HG02938 (cell line): ENCODE results near the gene AICDA.
"Not testable (repeated sequence)": the region's sequence is repeated elsewhere in the genome, so short reads cannot be mapped to it uniquely, and the experiment has no call there.

Source experiments
- ATAC-seq: cut with Tn5 transposase; IDR thresholded peaks from one replicate; pipeline ENCODE4 v1.9.1; 2021; ENCODE audit warnings: mild to moderate bottlenecking, moderate library complexity; ENCODE audit not compliant: unreplicated experiment

The AICDA gene

DNA sequence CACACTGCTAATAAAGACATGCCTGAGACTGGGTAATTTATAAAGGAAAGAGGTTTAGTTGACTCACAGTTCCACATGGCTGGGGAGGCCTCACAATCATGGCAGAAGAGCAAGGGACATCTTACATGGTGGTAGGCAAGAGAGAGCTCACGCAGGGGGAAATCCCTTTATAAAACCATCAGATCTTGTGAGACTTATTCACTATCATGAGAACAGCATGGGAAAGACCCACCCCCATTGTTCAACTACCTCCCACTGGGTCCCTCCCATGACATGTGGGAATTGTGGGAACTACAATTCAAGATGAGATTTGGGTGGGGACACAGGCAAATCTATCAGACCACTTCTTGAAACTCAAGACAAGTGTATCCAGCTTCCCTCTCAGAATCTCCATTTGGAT is 1.2 kb upstream of the AICDA start:
- ATAC-seq, result not testable (repeated sequence)

DNA sequence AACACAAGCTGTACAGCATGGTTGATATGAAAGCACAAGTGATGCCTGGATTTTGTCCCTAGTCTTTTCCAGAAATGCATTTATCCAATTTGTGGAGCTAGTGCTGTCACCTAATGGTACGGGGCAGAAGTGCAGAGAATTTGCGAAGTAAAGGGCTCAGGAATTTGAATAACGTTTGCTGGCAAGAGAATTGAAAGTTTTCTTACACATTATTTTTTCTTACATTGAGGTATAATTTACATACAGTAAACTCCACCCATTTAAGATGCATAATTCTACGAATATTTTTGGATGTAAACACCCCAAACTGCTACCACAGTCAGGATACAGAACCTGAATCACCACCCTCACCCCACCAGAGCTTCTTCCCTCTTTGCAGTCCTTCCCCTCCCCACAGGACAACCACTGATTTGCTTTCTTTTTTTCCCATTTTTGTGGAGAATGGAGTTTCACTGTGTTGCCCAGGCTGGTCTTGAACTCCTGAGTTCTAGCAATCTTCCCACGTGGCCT is 3.5 kb downstream of the AICDA start:
- ATAC-seq, result no peak

DNA sequence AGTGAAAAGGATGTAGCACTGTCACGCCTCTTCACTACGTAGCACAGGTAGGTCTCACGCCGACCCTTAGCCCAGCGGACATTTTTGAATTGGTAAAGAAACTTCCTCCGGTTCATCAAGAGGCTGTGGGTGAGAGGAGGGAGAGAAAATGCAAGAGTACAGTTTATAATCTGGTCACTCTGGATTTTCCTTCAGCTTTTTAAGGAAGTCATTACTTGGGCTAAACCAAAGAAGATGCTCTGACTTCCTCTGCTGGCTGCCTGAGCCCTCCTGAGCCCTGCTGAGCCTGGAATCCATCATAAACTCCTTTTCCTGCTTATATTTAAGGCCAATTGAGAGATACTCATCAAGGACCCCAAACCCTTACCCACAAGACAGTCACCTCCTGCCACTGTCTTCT is 5.8 kb downstream of the AICDA start:
- no peak for ATAC-seq

DNA sequence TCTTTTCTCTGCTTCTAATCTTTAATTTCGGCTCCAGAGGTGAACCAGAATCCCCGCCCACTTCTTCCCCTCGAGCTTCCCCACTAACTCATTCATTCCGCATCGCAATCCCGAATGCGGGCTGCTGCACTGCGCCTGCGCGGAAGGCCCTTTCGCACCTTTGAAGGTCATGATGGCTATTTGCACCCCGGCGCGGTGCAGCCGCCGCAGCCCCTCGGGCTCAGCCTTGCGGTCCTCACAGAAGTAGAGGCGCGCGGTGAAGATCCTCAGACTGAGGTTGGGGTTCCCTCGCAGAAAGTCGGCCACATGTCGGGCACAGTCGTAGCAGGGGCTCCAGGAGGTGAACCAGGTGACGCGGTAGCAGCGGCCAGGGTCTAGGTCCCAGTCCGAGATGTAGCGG is 7.6 kb downstream of the AICDA start:
- no peak for ATAC-seq

DNA sequence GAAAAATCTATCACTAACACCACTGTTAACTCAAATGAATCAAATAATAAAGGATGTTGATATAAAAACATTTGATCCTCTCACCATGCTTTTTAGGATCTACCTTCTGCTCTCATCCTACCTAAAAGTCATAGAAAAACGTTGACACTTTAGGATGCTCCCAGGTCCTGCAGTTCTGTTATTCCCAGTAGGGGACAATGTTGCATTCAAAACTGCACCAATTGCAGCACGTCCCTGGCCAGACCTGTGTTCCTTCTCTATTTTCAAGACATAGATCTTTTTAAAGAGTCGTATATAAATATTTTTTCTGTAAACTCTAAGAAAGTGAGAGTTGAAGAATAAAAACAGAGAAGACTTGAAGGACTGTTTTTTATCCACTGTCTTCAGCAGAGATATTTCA is 8.8 kb downstream of the AICDA start:
- no peak for ATAC-seq

DNA sequence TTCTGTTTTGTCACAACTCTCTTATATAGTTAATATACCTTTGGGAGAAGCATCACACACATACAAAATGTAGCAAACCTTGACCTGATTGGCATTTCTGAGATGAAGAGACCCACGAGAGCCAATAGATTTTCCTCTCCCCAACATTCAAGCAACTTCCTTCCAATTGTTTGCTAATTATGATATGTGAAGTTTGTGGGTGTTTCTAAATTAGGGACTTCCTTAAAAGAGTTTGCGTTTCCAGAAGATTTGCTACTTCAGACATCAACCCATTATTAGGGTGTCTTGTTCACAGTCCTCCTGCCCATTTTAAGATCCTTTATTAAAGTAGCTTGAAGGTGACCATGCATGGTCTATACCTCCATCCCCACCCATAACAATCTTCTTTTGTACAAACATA is 9.4 kb downstream of the AICDA start:
- no peak for ATAC-seq

DNA sequence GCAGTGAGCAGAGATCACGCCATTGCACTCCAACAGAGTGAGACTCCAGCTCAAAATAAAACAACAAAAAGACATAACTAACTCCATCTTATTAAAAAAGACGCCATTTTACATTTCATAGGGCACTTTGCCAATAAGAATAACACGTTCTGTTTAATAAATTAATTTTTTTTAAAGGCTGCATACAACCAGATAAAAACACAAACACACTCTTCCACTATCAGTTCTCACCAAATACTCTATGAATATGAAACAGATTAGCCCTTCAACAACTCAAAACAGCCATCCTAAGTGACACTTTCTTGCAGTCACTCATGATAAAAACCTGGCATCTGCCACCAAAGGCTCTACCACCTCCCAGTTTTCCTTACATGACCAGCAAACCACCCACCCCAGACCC is 16.1 kb downstream of the AICDA start:
- ATAC-seq, result no peak

DNA sequence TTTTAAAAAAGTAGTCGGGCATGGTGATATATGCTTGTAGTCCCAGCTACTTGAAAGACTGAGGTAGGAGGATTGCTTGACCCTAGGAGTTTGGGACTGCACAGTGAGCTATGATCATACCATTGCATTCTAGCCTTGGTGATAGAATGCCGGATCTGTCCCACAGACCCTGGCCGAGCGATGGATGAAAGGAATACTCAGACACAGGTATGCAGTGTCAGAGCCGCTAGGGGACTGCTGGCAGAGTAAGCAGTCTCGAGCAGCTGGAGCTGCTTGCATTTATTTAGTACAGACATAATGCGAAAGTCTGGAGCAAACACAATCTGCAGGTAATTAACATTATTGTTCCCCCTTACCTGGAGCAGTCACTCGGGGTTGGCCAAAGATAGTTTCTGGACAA is 18.6 kb downstream of the AICDA start:
- no peak for ATAC-seq

DNA sequence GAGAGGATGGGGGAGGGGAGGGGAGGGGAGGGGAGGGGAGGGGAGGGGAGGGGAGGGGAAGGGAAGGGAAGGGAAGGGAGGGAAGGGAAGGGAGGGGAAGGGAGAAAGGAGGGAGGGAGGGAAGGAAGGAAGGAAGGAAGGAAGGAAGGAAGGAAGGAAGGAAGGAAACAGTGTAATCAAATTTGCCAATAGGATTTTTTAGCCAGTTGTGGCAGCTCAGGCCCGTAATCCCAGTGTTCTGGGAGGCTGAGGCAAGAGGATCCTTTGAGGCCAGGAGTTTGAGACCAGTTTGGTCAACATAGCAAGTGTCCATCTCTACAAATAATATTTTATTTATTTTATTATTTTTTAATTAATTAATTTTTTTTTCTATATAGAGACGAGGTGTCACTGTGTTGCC is 19.4 kb downstream of the AICDA start:
- ATAC-seq, result no peak

DNA sequence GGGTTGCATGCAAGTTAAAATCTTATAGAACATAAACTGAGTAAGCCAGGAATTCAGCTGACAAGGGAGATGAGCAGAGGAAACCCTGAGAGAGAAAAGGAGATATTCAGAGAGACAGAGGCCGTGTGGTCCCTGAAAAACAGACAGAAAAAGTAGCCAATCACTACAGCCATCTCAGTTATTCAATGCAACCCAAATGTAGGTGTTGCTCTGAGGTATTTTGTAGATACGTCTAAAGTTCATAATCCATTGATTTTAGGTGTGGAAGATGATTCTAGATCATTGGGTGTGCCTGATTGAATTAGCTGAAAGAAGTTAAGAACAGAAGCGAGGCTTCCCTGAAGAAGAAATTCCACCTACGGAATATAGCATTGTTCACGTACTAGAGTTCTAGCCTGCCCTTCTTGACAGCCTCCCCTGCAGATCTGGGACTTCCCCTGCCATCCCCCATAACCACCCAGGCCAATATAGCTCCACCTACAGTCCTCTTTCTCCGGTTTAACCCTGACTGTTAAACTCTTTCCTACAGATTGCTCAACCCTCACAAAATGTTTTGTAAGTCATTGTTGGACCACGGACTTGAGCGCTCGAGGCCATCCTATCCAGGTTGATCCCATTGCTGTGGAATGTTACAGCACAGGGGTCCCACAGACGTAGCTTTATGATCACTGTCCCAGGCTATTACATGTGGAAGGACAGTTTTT is 21.7 kb downstream of the AICDA start:
- no peak for ATAC-seq

DNA sequence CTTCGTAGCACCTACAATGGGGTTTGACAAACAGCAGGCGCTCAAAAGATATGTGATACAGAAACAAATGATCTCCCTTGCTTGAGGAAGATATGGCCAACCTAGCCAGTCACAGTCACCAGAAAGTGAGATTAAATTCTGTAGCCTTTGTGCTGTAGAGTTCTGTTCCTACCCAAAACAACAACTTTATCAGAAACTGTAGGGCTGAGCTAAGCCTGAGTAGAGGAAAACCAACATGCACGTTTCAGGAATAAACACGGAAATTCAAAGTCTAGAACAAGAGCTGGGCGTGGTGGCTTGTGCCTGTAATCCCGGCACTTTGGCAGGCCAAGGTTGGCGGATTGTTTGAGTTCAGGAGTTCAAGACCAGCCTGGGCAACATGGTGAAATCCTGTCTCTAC is 23.0 kb downstream of the AICDA start:
- no peak for ATAC-seq

DNA sequence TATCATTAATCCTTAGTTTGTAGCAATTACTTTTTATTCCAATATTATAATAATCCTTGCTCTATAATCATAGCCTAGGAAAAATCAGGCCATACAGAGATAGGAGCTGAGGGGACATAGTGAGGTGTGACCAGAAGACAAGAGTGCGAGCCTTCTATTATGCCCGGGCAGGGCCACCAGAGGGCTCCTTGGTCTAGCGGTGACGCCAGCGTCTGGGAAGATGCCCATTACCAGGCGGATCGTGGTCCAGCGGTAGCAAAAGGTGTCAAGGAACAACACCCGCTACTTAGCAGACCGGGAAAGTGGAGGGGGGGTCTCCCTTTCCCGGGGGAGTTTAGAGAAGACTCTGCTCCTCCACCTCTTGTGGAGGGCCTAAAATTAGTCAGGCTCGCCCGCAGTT is 28.2 kb downstream of the AICDA start:
- not testable (repeated sequence) for ATAC-seq

DNA sequence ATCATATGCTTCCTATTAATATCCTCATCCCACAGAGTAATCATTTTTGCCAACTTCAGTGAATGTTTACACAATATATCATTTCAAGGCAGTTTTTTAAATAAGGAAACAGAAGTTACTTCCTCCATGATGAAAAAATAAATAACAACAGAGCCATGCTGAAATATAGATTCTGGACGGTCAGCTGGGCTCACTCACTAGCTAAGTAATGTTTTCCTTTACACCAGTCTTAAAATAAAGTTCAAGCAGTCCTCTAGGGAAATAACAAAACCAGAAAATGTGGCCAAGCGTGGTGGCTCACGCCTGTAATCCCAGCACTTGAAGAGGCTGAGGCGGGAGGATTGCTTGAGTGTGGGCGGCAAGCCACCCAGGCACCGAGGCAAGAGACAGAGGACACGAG is 28.7 kb downstream of the AICDA start:
- no peak for ATAC-seq

DNA sequence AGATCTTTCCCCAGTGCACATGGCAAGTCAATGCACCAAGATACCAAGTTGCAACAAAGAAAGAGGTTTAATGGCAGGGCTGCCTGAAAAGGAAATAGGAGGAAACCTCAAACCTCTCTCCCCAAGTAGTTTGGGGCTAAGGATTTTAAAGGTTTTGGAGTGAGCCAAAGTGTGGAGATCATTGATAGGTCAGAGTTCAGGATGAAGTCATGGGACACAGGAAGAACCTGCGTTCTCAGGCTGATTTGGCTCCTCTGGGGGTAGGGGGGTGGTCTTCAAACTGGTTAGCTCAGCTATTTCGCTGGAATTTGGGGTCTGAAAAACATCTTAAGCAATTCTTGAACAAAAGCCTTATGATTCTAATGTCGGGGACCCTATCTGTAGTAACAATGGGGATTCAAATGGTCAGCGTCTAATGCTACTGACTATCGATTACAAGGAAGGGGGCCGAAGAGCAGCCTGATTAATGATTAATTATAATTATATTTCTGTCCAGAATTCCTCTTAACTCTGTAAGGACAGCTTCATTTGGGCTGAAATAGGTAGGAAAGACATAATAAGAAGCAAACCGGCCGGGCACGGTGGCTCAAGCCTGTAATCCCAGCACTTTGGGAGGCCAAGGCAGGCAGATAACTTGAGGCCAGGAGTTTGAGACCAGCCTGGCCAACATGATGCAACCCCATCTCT is 31.4 kb downstream of the AICDA start:
- ATAC-seq, result no peak

DNA sequence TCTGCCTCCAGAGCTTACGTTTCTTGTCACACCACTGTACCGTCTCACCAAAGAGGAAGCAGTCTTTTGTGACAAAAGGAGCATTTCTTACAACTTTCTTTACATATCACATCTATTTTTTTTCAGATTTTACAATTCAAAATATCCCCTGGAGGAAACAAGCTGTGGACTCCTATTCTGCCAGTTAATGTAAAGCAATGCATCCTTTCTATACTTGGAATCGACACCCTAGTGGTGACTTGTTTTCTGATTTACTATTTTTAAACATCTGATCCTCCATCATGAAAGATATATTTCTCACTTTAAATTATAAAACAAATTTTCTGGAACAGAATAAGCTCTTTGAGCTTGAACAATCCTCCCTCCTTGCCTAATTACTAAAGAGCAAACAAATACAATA is 34.8 kb downstream of the AICDA start:
- no peak for ATAC-seq

DNA sequence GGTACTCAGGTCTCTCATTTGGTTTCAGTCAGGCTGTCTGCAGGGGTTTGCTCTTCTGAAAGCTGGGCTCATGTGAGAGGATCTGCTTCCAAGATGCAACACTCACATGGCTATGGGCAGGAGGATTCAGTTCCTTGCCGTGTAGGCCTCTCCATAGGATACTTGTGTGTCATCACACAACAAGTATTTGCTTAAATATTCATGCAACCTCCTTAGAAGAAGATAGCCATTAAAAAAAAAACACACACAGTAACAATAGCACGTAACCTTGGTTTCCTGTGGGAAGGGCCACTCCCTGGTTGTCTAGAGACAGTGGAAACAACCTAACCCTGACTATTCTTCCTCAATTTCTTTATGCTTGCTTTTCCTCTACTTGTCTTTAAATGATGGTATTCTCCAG is 40.2 kb downstream of the AICDA start:
- ATAC-seq, result no peak

DNA sequence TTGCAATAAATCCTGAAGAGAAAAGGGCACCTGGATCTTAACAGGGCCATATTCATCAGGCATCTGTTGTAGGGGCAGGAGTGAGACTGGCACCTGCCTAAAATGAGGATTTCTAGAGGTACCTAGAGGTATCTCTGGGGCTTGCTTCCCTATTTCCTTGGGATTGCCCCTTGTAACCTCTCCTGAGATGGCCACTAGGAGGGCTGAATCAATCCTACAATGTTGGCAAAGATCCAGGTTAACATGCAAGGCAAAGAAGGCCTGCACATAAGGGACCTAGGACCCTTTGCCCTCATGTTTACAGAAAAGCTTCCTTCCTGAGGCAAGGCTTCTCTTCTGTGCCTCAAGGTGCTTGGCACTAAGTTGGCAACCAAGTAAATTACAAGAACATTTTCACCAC is 46.1 kb downstream of the AICDA start:
- no peak for ATAC-seq

DNA sequence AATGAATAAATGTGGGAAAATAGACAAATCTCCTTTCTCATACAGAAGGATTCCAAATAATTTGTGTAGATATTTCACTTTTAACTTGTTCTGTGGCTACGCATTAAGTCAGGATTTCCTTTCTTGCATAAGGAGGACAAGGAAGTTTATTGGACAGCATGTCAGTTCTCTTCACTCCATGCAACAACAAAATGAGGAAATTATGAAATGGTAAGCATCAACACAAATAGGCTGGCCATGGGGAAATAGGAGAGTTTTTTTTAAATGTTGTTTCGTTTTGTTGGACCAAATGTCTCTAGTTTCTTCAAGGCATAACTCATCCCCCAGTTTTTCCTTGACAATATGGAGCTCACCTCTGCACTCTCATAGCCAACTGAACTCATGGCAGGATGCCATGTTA is 46.6 kb downstream of the AICDA start:
- ATAC-seq, result not testable (repeated sequence)

DNA sequence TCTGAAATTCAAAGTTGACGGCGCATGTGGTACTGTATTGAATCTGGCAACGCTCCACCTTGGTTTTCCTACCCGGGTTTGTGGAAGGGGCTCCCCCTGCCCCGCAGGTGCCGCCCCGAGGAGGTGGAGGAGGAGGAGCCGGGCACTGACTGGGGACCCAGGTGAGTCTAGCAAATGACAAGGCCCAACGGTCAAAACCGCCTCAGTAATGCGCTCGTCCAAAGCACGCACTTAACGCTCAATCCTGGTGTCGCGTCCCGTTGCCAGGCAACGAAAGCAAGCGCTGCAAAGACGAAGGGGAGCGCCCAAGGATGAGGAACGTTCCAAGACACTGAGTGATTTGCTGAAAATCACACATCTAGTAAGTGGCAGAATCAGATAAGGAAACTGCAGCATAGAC is 48.0 kb downstream of the AICDA start:
- no peak for ATAC-seq

DNA sequence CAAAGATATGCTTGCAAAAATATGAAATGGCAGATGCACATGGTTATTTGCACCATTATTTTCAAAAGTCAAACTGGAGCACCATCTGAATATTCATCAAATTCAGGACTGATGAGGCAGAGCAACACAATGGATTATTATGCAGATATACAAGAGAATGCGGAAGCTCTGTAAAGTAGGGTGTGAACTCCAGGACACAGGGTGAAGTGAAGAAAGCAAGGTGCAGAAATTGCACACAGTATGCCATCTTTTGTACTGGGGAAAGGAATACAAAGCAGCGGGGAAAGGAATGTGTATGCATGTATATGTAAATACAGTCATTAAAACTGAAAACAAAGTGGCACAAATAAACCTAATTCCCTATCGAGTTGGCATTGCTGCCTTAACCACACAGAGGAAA is 49.3 kb downstream of the AICDA start:
- no peak for ATAC-seq

DNA sequence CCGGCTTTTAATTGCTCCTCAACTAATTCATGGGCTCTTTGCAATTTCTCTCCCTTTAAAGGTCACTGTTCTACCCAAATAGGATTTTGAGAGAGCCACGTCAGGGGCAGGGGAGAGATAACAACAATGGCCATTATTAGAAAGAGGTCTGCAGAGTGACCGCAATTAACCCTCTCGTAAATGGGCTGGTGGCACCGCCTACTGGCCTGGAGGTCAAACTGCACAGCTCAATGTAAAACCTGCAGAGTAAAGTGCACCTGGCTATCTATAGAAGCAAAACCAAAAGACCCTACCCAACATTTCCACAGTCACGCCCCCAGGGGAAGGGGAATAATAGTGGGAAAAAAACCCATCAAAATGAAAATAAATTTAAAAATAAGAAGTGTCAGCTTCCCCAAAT is 50.3 kb downstream of the AICDA start:
- ATAC-seq, result no peak

DNA sequence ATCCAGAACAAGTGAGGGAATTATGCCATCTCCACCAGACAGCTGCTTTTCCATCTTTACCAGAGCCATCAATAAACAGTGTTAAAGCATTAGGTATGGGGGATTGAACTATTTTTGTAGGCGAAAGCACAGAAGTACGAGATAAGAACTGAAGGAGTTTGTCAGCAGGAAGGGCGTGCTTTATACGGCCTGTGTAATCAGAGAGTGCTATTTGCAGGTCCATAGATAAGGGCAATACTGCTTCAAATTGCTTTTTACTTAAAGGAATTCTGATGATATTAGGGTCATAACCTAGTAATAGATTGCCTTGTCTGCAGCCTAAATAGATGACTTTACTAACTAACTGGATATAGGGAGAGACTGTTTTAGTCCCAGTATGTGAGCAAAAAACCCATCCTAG is 51.6 kb downstream of the AICDA start:
- ATAC-seq, result no peak

DNA sequence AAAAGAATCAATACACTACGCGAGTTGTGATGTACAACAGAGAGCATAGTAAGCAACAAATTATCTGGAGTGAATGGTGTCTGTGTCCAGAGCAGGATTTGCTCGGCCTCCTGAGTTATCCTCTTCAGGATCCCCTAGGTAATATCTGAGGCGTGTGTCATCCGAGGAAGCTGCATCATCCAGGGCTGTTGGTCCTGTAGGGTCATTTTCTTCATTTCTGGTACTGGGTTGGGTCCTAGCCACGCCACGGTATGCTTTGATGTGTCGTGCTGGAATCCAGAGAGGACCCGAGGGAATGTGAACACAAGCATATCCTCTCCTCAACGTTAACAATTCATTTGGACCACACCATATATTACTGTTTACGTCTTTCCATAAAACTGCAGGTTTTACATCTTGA is 53.0 kb downstream of the AICDA start:
- no peak for ATAC-seq
